Activated CD4-positive, alpha-beta T cell treated with anti-CD3 and anti-CD28 coated beads, Interleukin-2, amount 10 ng/mL, durations not matched to agents 7 days and 5 days (primary cell): Measurements from ENCODE around the gene PER2. TPM values are rescaled to one million over a fixed set of nuclear protein-coding genes. Genes with fewer than 3 reads are reported as not detected.
A peak's percentile ranks its signal among the peaks of the same experiment; 100 is the strongest.
"Not testable (repeated sequence)": the region's sequence is repeated elsewhere in the genome, so short reads cannot be mapped to it uniquely, and the experiment has no call there.

ENCODE experiments used
- CTCF ChIA-PET: fragments of 350-600 bp; sonication (Branson Sonifier 250); formaldehyde crosslinking; loops from one replicate; lab custom pipeline; 2021; ENCODE audit warnings: antibody characterized with exemption; lab: Charles Lee
- POLR2A ChIA-PET: fragments of 350-600 bp; sonication (Branson Sonifier 250); formaldehyde crosslinking; loops from one replicate; lab custom pipeline; 2021; ENCODE audit warnings: antibody characterized with exemption; lab: Charles Lee
- DNase-seq: peaks from one replicate; pipeline ENCODE4 v3.0.0-alpha.2; 2020
- H3K27ac Mint-ChIP-seq: one replicate; pipeline ENCODE4 v1.8.0; 2021; ENCODE audit warnings: mild to moderate bottlenecking, moderate library complexity, mixed read lengths
- H3K27me3 Mint-ChIP-seq: one replicate; pipeline ENCODE4 v1.8.0; 2021; ENCODE audit warnings: mixed read lengths
- H3K36me3 Mint-ChIP-seq: one replicate; pipeline ENCODE4 v1.8.0; 2021; ENCODE audit warnings: low read depth, mixed read lengths
- H3K4me1 Mint-ChIP-seq: one replicate; pipeline ENCODE4 v1.8.0; 2021; ENCODE audit warnings: mixed read lengths
- H3K4me3 Mint-ChIP-seq: one replicate; pipeline ENCODE4 v1.8.0; 2021; ENCODE audit warnings: mild to moderate bottlenecking, moderate library complexity, mixed read lengths
- H3K9me3 Mint-ChIP-seq: one replicate; pipeline ENCODE4 v1.8.0; 2021; ENCODE audit warnings: mixed read lengths
- total RNA-seq, 2 experiments: library from RNA; stranded (reverse); gene quantifications; one replicate each; pipeline ENCODE4 v1.2.3, GENCODE V29; 2021

PER2 gene
- 10 to 100 TPM; 11.8 to 13.1 TPM for total RNA-seq

- Mint-ChIP-seq H3K4me3 (peak within 1 kb of the TSS; percentile 88), H3K4me1 (peaks cover 29% of the 10 kb centered on the region), H3K27ac (peak within 1 kb of the TSS; percentile 96), H3K27me3 (no peaks in the 10 kb centered on the region), H3K36me3 (no peaks in the 10 kb centered on the region), H3K9me3 (no peaks in the 10 kb centered on the region)
- CTCF ChIA-PET, result interaction anchor here (0.9 kb wide), 2 partner anchors 14 to 16 kb away, joined by 3 to 4 read pairs; no protein-coding TSS in a partner anchor
- POLR2A ChIA-PET, result interaction anchor here (0.6 kb wide), 1 partner anchor 219 kb away, joined by 3 read pairs; no protein-coding TSS in a partner anchor
- DNase-seq, result peak; percentile 15
Measured at GRCh38 chr2:238287737-238288649, at the start of gene PER2. TSS of gene PER2 (minus strand) at chr2:238288610. CDS start at chr2:238277936, 10,674 bp downstream.

GRCh38 chr2:238337846-238338245 lies 49.4 kb upstream of the PER2 start:
- ChIA-PET POLR2A (no interaction called here), CTCF (interaction anchor here (1.0 kb wide), 1 partner anchor 15 kb away, joined by 3 read pairs; no protein-coding TSS in a partner anchor)
- Mint-ChIP-seq H3K27ac (no peak overlapping the region), H3K4me3 (no peak overlapping the region), H3K36me3 (no peaks in the 10 kb centered on the region), H3K9me3 (no peaks in the 10 kb centered on the region), H3K4me1 (peaks cover 13% of the 10 kb centered on the region), H3K27me3 (no peaks in the 10 kb centered on the region)
- no peak for DNase-seq

GRCh38 chr2:238336793-238337444 lies 48.5 kb upstream of the PER2 start:
- DNase-seq, result no peak
- Mint-ChIP-seq H3K27me3 (no peaks in the 10 kb centered on the region), H3K36me3 (no peaks in the 10 kb centered on the region), H3K9me3 (no peaks in the 10 kb centered on the region), H3K4me3 (no peak overlapping the region), H3K4me1 (peaks cover 13% of the 10 kb centered on the region), H3K27ac (no peak overlapping the region)
- POLR2A ChIA-PET, result interaction anchor here (0.6 kb wide), 1 partner anchor 27 kb away, joined by 4 read pairs; no protein-coding TSS in a partner anchor
- CTCF ChIA-PET, result interaction anchor here (0.6 to 1.0 kb wide), 2 partner anchors 15 to 39 kb away, joined by 3 to 4 read pairs; no protein-coding TSS in a partner anchor

- H3K27me3 Mint-ChIP-seq, result no peaks in the 10 kb centered on the region
- no peak overlapping the region for H3K27ac Mint-ChIP-seq
- H3K36me3 Mint-ChIP-seq, result no peaks in the 10 kb centered on the region
- H3K4me3 Mint-ChIP-seq, result no peak overlapping the region
- ChIA-PET POLR2A (interaction anchor here (0.6 kb wide), 1 partner anchor 26 kb away, joined by 4 read pairs; no protein-coding TSS in a partner anchor), CTCF (interaction anchor here (0.6 kb wide), 1 partner anchor 38 kb away, joined by 4 read pairs; no protein-coding TSS in a partner anchor)
- H3K4me1 Mint-ChIP-seq, result peaks cover 13% of the 10 kb centered on the region
- DNase-seq, result no peak
- no peaks in the 10 kb centered on the region for H3K9me3 Mint-ChIP-seq
Measured at GRCh38 chr2:238336151-238336550, 47.7 kb upstream of the PER2 start.

GRCh38 chr2:238335591-238335990 lies 47.2 kb upstream of the PER2 start:
- POLR2A ChIA-PET, H3K27me3 Mint-ChIP-seq, H3K36me3 Mint-ChIP-seq, H3K27ac Mint-ChIP-seq, H3K9me3 Mint-ChIP-seq, H3K4me3 Mint-ChIP-seq, DNase-seq, CTCF ChIA-PET: not testable (repeated sequence)
- peaks cover 13% of the 10 kb centered on the region for H3K4me1 Mint-ChIP-seq

- H3K4me3 Mint-ChIP-seq, result no peak overlapping the region
- POLR2A ChIA-PET, result no interaction called here
- no peaks in the 10 kb centered on the region for H3K9me3 Mint-ChIP-seq
Measured at GRCh38 chr2:238334885-238335284, 46.5 kb upstream of the PER2 start.

GRCh38 chr2:238331916-238332315 lies 43.5 kb upstream of the PER2 start:
- Mint-ChIP-seq H3K4me3 (no peak overlapping the region), H3K27me3 (no peaks in the 10 kb centered on the region), H3K36me3 (no peaks in the 10 kb centered on the region), H3K4me1 (no peaks in the 10 kb centered on the region), H3K27ac (no peak overlapping the region), H3K9me3 (no peaks in the 10 kb centered on the region)
- CTCF ChIA-PET, result no interaction called here
- no peak for DNase-seq
- POLR2A ChIA-PET, result no interaction called here

More at GRCh38 chr2:238334885-238335284, 46.5 kb upstream of the PER2 start:
- H3K27ac Mint-ChIP-seq, result no peak overlapping the region
- no peaks in the 10 kb centered on the region for H3K36me3 Mint-ChIP-seq
- CTCF ChIA-PET, result no interaction called here
- no peak for DNase-seq
- H3K27me3 Mint-ChIP-seq, result no peaks in the 10 kb centered on the region
- H3K4me1 Mint-ChIP-seq, result peaks cover 13% of the 10 kb centered on the region

- H3K4me1 Mint-ChIP-seq, result no peaks in the 10 kb centered on the region
- H3K27me3 Mint-ChIP-seq, result no peaks in the 10 kb centered on the region
- no peak for DNase-seq
- ChIA-PET CTCF (no interaction called here), POLR2A (no interaction called here)
- H3K27ac Mint-ChIP-seq, result no peak overlapping the region
- no peaks in the 10 kb centered on the region for H3K36me3 Mint-ChIP-seq
- H3K9me3 Mint-ChIP-seq, result no peaks in the 10 kb centered on the region
- H3K4me3 Mint-ChIP-seq, result no peak overlapping the region
Measured at GRCh38 chr2:238330391-238330790, 42.0 kb upstream of the PER2 start.

GRCh38 chr2:238327751-238328150 lies 39.3 kb upstream of the PER2 start:
- ChIA-PET CTCF (interaction anchor here (0.6 to 1.3 kb wide), 2 partner anchors 13 to 726 kb away, joined by 3 to 4 read pairs; no protein-coding TSS in a partner anchor), POLR2A (no interaction called here)
- H3K4me3 Mint-ChIP-seq, result no peak overlapping the region
- no peaks in the 10 kb centered on the region for H3K27me3 Mint-ChIP-seq
- H3K36me3 Mint-ChIP-seq, result no peaks in the 10 kb centered on the region
- no peaks in the 10 kb centered on the region for H3K9me3 Mint-ChIP-seq
- no peak for DNase-seq
- no peak overlapping the region for H3K27ac Mint-ChIP-seq
- no peaks in the 10 kb centered on the region for H3K4me1 Mint-ChIP-seq

GRCh38 chr2:238326801-238327365 lies 38.5 kb upstream of the PER2 start:
- Mint-ChIP-seq H3K4me3 (no peak overlapping the region), H3K27ac (no peak overlapping the region), H3K9me3 (no peaks in the 10 kb centered on the region), H3K27me3 (no peaks in the 10 kb centered on the region), H3K4me1 (peaks cover under 1% of the 10 kb centered on the region), H3K36me3 (no peaks in the 10 kb centered on the region)
- no peak for DNase-seq
- ChIA-PET CTCF (interaction anchor here (1.7 kb wide), 1 partner anchor 19 kb away, joined by 3 read pairs; no protein-coding TSS in a partner anchor), POLR2A (no interaction called here)

- H3K36me3 Mint-ChIP-seq, result no peaks in the 10 kb centered on the region
- CTCF ChIA-PET, result interaction anchor here (1.7 kb wide), 1 partner anchor 20 kb away, joined by 3 read pairs; no protein-coding TSS in a partner anchor
- H3K4me1 Mint-ChIP-seq, result peaks cover 9% of the 10 kb centered on the region
- no peak overlapping the region for H3K4me3 Mint-ChIP-seq
- no peaks in the 10 kb centered on the region for H3K9me3 Mint-ChIP-seq
- H3K27me3 Mint-ChIP-seq, result no peaks in the 10 kb centered on the region
- POLR2A ChIA-PET, result no interaction called here
- no peak overlapping the region for H3K27ac Mint-ChIP-seq
- no peak for DNase-seq
Measured at GRCh38 chr2:238325694-238326093, 37.3 kb upstream of the PER2 start.

GRCh38 chr2:238324248-238324647 lies 35.8 kb upstream of the PER2 start:
- DNase-seq, result not testable (repeated sequence)

More at GRCh38 chr2:238324248-238324647, 35.8 kb upstream of the PER2 start:
- POLR2A ChIA-PET, H3K36me3 Mint-ChIP-seq, CTCF ChIA-PET, H3K9me3 Mint-ChIP-seq, H3K27me3 Mint-ChIP-seq, H3K4me3 Mint-ChIP-seq, H3K27ac Mint-ChIP-seq: not testable (repeated sequence)
- H3K4me1 Mint-ChIP-seq, result peaks cover 14% of the 10 kb centered on the region
